Activated T-cell treated with anti-CD3 and anti-CD28 coated beads, Interleukin-2, amount 50 U/mL, for 24 hours (primary cell): Measurements from ENCODE around the gene MACIR.

Experiments used
- DNase-seq: peaks from one replicate; pipeline ENCODE4 v3.0.0-alpha.2; 2020
- H3K27ac Mint-ChIP-seq: 2 replicates; pipeline ENCODE4 v1.8.0; 2020; ENCODE audit warnings: mild to moderate bottlenecking, mixed read lengths
- H3K27me3 Mint-ChIP-seq: 2 replicates; pipeline ENCODE4 v1.8.0; 2020; ENCODE audit warnings: mixed read lengths
- H3K36me3 Mint-ChIP-seq: 2 replicates; pipeline ENCODE4 v1.8.0; 2020; ENCODE audit warnings: low read depth, mixed read lengths
- H3K4me1 Mint-ChIP-seq: 2 replicates; pipeline ENCODE4 v1.8.0; 2020; ENCODE audit warnings: low read depth, mixed read lengths
- H3K4me3 Mint-ChIP-seq: 2 replicates; pipeline ENCODE4 v1.8.0; 2020; ENCODE audit warnings: mild to moderate bottlenecking, moderate library complexity, mixed read lengths
- H3K9me3 Mint-ChIP-seq: 2 replicates; pipeline ENCODE4 v1.8.0; 2020; ENCODE audit warnings: mixed read lengths

MACIR gene

DNA sequence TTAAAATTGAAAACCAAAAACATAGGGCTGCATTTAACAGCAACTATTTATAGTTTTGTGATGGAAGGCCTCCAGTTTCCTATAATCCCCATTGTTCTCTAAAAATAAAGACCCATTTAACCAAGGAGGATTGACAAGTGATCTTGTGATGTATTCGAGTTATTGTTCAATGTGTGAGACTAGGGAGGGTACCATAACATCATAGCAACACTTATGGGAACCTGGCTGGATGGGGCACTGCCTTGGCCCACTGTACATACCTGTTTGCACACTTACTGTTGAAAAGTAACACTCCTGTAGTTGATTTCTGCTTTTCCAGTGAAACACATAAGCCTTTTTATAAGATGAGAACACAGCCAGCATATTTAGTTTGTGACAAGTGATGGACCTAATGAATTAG, 32.3 kb downstream of the MACIR start:
- H3K9me3 Mint-ChIP-seq: no peaks in the 10 kb centered on the region
- no peaks in the 10 kb centered on the region for H3K4me1 Mint-ChIP-seq
- H3K27ac Mint-ChIP-seq: no peak overlapping the region
- H3K36me3 Mint-ChIP-seq: no peaks in the 10 kb centered on the region
- DNase-seq: no peak
- no peak overlapping the region for H3K4me3 Mint-ChIP-seq
- no peaks in the 10 kb centered on the region for H3K27me3 Mint-ChIP-seq

DNA sequence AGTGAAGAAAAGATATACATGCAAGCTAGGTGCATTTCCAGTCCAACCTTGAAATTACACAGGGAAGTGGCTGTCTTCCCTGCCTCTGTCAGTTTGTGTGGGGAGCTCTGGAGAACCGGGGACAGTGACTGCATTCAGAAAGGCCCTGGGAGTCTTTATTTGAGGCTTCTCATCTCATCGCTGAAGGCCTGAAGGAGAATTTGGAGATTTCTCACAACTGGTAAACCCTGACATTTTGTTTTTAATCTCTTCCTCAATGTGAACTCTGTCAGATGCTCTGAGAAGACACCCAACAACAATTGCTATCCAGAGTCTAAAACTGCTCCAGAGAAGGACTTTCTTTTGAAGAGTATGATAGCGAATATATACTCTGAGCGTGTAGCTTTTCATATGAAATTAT, 33.0 kb downstream of the MACIR start:
- no peaks in the 10 kb centered on the region for H3K27me3 Mint-ChIP-seq
- H3K4me1 Mint-ChIP-seq: no peaks in the 10 kb centered on the region
- no peak overlapping the region for H3K27ac Mint-ChIP-seq
- H3K36me3 Mint-ChIP-seq: no peaks in the 10 kb centered on the region
- no peak overlapping the region for H3K4me3 Mint-ChIP-seq
- DNase-seq: no peak
- H3K9me3 Mint-ChIP-seq: no peaks in the 10 kb centered on the region

DNA sequence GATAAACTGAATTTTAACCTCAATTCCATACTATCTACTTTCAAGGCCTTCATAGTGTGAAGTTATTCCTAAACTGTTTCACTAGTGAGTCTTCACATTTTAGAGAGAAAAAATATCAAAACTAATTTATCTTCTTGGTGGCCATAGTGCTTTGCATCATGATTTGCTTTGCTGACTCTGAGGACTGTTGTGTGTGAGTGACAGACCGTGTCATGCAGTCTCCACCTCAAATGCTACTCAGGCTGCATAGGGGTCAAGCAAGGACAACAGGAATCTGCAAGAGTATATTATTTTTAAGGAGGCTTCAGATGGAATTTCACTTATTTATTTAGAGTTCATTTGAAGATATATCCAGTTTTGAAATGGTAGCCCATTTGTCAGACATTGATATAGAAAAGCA, 34.5 kb downstream of the MACIR start:
- H3K4me1 Mint-ChIP-seq: no peaks in the 10 kb centered on the region
- no peaks in the 10 kb centered on the region for H3K27me3 Mint-ChIP-seq
- H3K9me3 Mint-ChIP-seq: no peaks in the 10 kb centered on the region
- H3K36me3 Mint-ChIP-seq: no peaks in the 10 kb centered on the region
- no peak for DNase-seq
- no peak overlapping the region for H3K27ac Mint-ChIP-seq
- no peak overlapping the region for H3K4me3 Mint-ChIP-seq

DNA sequence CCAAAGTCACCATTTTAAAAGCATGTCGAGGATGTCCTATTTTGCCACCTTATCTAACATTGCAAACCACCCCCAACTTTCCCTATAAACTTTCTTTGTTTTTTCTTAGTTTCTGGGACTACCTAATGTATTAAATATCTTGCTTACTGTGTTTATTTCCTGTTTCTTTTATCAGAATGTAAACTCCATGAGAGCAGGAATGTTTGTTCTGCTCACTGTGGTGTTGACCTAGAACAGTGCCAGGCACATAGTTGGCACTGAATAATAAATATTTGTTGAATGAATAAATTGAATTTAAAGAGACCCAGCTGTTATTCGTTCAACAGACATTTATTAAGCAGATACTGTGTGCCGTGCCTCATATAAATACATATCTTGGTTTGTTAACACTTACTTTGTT, 35.2 kb downstream of the MACIR start:
- Mint-ChIP-seq H3K4me1 (no peaks in the 10 kb centered on the region), H3K27me3 (peaks cover under 1% of the 10 kb centered on the region), H3K4me3 (no peak overlapping the region), H3K9me3 (no peaks in the 10 kb centered on the region), H3K36me3 (no peaks in the 10 kb centered on the region), H3K27ac (no peak overlapping the region)
- no peak for DNase-seq

- Mint-ChIP-seq H3K27me3 (peaks cover 7% of the 10 kb centered on the region), H3K36me3 (no peaks in the 10 kb centered on the region), H3K4me3 (no peak overlapping the region), H3K9me3 (no peaks in the 10 kb centered on the region), H3K4me1 (no peaks in the 10 kb centered on the region), H3K27ac (no peak overlapping the region)
- DNase-seq: no peak
Measured at GRCh38 chr5:103294906-103295305, 36.3 kb downstream of the MACIR start.

DNA sequence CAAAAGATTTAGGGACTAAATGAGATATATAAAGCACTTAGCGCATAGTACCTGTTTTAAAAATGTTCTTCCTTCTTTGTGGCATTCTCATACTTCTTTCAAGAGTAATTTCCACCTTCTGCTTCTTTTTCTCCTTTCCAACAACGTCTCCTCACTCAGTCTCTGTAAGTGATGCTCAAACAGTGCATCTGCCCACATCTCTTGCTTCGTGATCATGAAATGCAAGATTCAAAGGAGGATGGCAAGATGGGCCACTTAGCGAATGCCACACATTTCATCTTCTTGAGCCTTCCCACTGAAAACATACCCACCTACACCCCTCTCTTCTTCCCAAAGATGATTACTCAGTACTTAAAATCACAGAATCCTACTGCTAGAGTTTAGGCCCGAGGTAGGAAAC, 36.9 kb downstream of the MACIR start:
- Mint-ChIP-seq H3K27me3 (peaks cover 10% of the 10 kb centered on the region), H3K27ac (no peak overlapping the region), H3K9me3 (no peaks in the 10 kb centered on the region), H3K36me3 (no peaks in the 10 kb centered on the region), H3K4me3 (no peak overlapping the region), H3K4me1 (no peaks in the 10 kb centered on the region)
- no peak for DNase-seq

GRCh38 chr5:103295871-103296270, 37.3 kb downstream of the MACIR start:
- no peak overlapping the region for H3K4me3 Mint-ChIP-seq
- no peaks in the 10 kb centered on the region for H3K36me3 Mint-ChIP-seq
- H3K27me3 Mint-ChIP-seq: peaks cover 13% of the 10 kb centered on the region
- no peak overlapping the region for H3K27ac Mint-ChIP-seq
- no peak for DNase-seq
- H3K9me3 Mint-ChIP-seq: no peaks in the 10 kb centered on the region
- H3K4me1 Mint-ChIP-seq: no peaks in the 10 kb centered on the region

GRCh38 chr5:103298117-103298516, 39.6 kb downstream of the MACIR start:
- Mint-ChIP-seq H3K4me1 (no peaks in the 10 kb centered on the region), H3K27me3 (peaks cover 13% of the 10 kb centered on the region), H3K4me3 (no peak overlapping the region), H3K27ac (no peak overlapping the region), H3K36me3 (no peaks in the 10 kb centered on the region), H3K9me3 (no peaks in the 10 kb centered on the region)
- DNase-seq: no peak

- Mint-ChIP-seq H3K4me1 (no peaks in the 10 kb centered on the region), H3K4me3 (no peak overlapping the region), H3K9me3 (no peaks in the 10 kb centered on the region), H3K27me3 (peaks cover 13% of the 10 kb centered on the region), H3K27ac (no peak overlapping the region), H3K36me3 (no peaks in the 10 kb centered on the region)
- DNase-seq: no peak
Measured at GRCh38 chr5:103298607-103299188, 40.1 kb downstream of the MACIR start.

- no peak overlapping the region for H3K4me3 Mint-ChIP-seq
- DNase-seq: no peak
- H3K9me3 Mint-ChIP-seq: no peaks in the 10 kb centered on the region
- H3K27me3 Mint-ChIP-seq: peaks cover 12% of the 10 kb centered on the region
- no peaks in the 10 kb centered on the region for H3K4me1 Mint-ChIP-seq
- H3K27ac Mint-ChIP-seq: no peak overlapping the region
- H3K36me3 Mint-ChIP-seq: no peaks in the 10 kb centered on the region
Measured at GRCh38 chr5:103305809-103306208, 47.2 kb downstream of the MACIR start.

GRCh38 chr5:103307470-103307869, 48.9 kb downstream of the MACIR start:
- Mint-ChIP-seq H3K4me1 (no peaks in the 10 kb centered on the region), H3K27me3 (peaks cover 16% of the 10 kb centered on the region), H3K9me3 (no peaks in the 10 kb centered on the region), H3K36me3 (no peaks in the 10 kb centered on the region), H3K4me3 (no peak overlapping the region), H3K27ac (no peak overlapping the region)
- no peak for DNase-seq

GRCh38 chr5:103308774-103309173, 50.2 kb downstream of the MACIR start:
- DNase-seq: no peak
- no peaks in the 10 kb centered on the region for H3K9me3 Mint-ChIP-seq
- H3K4me1 Mint-ChIP-seq: no peaks in the 10 kb centered on the region
- H3K27me3 Mint-ChIP-seq: peaks cover 21% of the 10 kb centered on the region
- no peak overlapping the region for H3K4me3 Mint-ChIP-seq
- no peaks in the 10 kb centered on the region for H3K36me3 Mint-ChIP-seq
- H3K27ac Mint-ChIP-seq: no peak overlapping the region

DNA sequence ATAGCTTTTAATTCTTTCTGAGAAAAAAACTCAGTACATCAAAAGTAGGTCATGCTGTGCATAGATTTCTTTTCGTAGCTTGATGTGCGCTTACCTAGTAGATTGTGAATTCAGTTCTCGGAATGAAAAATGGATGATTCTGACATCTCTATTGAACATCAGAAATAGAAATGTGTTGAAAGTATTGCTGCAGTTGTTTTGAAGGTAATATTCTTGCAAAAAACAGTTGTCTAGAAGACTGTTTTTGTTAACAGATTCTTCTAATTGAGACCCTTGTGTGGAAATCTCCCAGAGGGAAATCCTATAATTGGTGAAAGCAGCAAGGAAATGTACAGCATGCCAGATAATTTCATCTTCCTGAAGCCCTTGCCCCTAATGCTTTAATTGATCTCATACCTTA, 54.5 kb downstream of the MACIR start:
- H3K36me3 Mint-ChIP-seq: no peaks in the 10 kb centered on the region
- DNase-seq: no peak
- no peak overlapping the region for H3K4me3 Mint-ChIP-seq
- H3K9me3 Mint-ChIP-seq: no peaks in the 10 kb centered on the region
- H3K27ac Mint-ChIP-seq: no peak overlapping the region
- H3K4me1 Mint-ChIP-seq: no peaks in the 10 kb centered on the region
- H3K27me3 Mint-ChIP-seq: peaks cover 21% of the 10 kb centered on the region

DNA sequence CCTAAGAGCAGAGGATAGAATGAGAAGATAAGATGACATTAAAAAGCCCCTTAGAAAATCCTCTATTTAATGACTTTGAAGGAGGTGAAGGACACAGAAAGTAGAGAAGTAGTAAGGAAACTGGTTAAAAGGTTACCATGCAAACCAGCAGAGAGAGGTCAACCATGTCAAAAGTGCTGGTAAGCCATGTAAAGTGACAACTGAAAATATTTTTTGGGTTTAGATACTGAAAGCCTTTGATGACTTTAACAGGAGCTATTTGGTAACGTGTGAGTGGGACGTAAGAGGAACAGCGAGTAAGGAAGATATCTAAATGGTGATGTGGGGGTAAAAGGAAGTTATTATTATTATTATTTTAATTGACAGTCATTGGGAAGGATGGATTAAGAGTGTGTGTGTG, 56.9 kb downstream of the MACIR start:
- H3K36me3 Mint-ChIP-seq: no peaks in the 10 kb centered on the region
- H3K27me3 Mint-ChIP-seq: peaks cover 25% of the 10 kb centered on the region
- H3K4me1 Mint-ChIP-seq: no peaks in the 10 kb centered on the region
- H3K9me3 Mint-ChIP-seq: no peaks in the 10 kb centered on the region
- no peak for DNase-seq
- H3K4me3 Mint-ChIP-seq: no peak overlapping the region
- no peak overlapping the region for H3K27ac Mint-ChIP-seq

GRCh38 chr5:103327451-103327850, 68.9 kb downstream of the MACIR start:
- DNase-seq: no peak
- peaks cover 19% of the 10 kb centered on the region for H3K27me3 Mint-ChIP-seq
- no peak overlapping the region for H3K27ac Mint-ChIP-seq

DNA sequence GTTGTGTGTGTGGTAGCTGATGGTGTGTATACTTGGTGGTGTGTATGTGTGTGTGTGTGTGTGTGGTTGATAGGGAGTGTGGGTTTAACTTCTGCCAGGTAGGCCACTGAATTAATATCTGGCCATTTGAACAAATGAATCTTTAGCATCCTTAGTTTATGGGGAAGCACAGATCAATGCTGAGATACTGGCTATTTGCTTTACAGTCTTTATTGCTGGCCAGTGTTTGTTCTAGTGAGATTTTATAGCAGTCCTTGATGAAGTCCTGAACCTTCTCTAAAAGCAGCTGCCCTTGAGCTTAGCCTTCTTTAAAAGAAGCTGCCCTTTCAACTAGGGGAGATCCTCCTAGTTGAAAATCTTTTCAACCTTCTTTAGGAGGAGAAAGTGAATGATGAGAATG, 69.3 kb downstream of the MACIR start:
- Mint-ChIP-seq H3K27me3 (peaks cover 19% of the 10 kb centered on the region), H3K36me3 (no peaks in the 10 kb centered on the region), H3K27ac (no peak overlapping the region), H3K9me3 (no peaks in the 10 kb centered on the region), H3K4me1 (no peaks in the 10 kb centered on the region), H3K4me3 (no peak overlapping the region)
- no peak for DNase-seq

More at GRCh38 chr5:103327451-103327850, 68.9 kb downstream of the MACIR start:
- Mint-ChIP-seq H3K9me3 (no peaks in the 10 kb centered on the region), H3K4me3 (no peak overlapping the region), H3K4me1 (no peaks in the 10 kb centered on the region), H3K36me3 (no peaks in the 10 kb centered on the region)
